HepG2 (cell line): ENCODE results near the gene ZSWIM6. TPM values are rescaled to one million over a fixed set of nuclear protein-coding genes. Genes with fewer than 3 reads are reported as not detected.

Experiments used
- ATAC-seq: fragments of 200-7000 bp; cut with Tn5 transposase; 3 replicates; pipeline ENCODE4 v1.9.1; 2020; ENCODE audit warnings: mild to moderate bottlenecking, moderate library complexity
- BruUV-seq: library from RNA; stranded (reverse); fragments of 400-500 nt; replicated peaks from 2 replicates; lab custom pipeline; 2021; lab: Mats Ljungman, UMichigan
- CTCF ChIA-PET: fragments of 300-600 bp; formaldehyde crosslinking; extraction: SDS; loops from one replicate; lab custom pipeline; 2021; ENCODE audit warnings: low total read pairs, inconsistent platforms, low intra/inter-chr PET ratio; lab: Yijun Ruan, JAX
- POLR2A ChIA-PET: fragments of 350-600 bp; sonication (Branson Sonifier 250); formaldehyde crosslinking; loops from one replicate; lab custom pipeline; 2020; ENCODE audit warnings: antibody characterized with exemption, inconsistent platforms; lab: Yijun Ruan, JAX
- DNase-seq: peaks from one replicate; pipeline ENCODE4 v3.0.0-alpha.2; 2015; ENCODE audit warnings: low spot score
- FAIRE-seq: peaks from 3 replicates; lab custom pipeline; 2011; peaks lifted over from hg19 to GRCh38; lab: Jason Lieb, UNC
- H2AFZ ChIP-seq: one replicate; pipeline ENCODE4 v1.6.1; 2011; ENCODE audit warnings: low read length, inconsistent platforms
- H3K27ac ChIP-seq: fragments of 300-600 bp; 3 replicates; pipeline ENCODE4 v1.8.0; 2011; ENCODE audit warnings: mixed run types, mild to moderate bottlenecking, mixed read lengths, low read length, inconsistent platforms; ENCODE audit not compliant: insufficient read depth; ENCODE audit errors: extremely low read length
- H3K27me3 ChIP-seq, 2 experiments: fragments of 200-600 bp in 1 of 2; 2 replicates in 1 of 2; 3 replicates in 1 of 2; pipeline versions ENCODE4 v1.6.0 to v1.8.0; 2011; ENCODE audit warnings: low read length in 2 of 2, mild to moderate bottlenecking in 2 of 2, moderate library complexity in 2 of 2, inconsistent platforms in 1 of 2; ENCODE audit not compliant: insufficient read depth in 2 of 2, control insufficient read depth in 1 of 2
- H3K36me3 ChIP-seq, 2 experiments: fragments of 200-600 bp in 1 of 2; replicated peaks in 1 of 2; 2 replicates in 1 of 2; 3 replicates in 1 of 2; pipeline versions ENCODE4 v1.5.1 to v1.8.0; 2011; ENCODE audit warnings: low read length in 2 of 2, inconsistent platforms in 1 of 2; ENCODE audit not compliant: insufficient read depth in 2 of 2, control insufficient read depth in 1 of 2
- H3K4me1 ChIP-seq: 2 replicates; pipeline ENCODE4 v1.5.1; 2012; ENCODE audit warnings: low read length, inconsistent platforms; ENCODE audit not compliant: insufficient read depth
- H3K4me2 ChIP-seq: 2 replicates; pipeline ENCODE4 v1.6.0; 2011; ENCODE audit warnings: low read depth, low read length, inconsistent platforms
- H3K4me3 ChIP-seq, 3 experiments: fragments of 200-600 bp in 1 of 3; sonication (generic), shearing (Covaris generic) in 1 of 3; replicated peaks in 1 of 3; 2 replicates each; pipeline ENCODE4 v1.5.1; 2011 to 2016; ENCODE audit warnings: low read length in 3 of 3, inconsistent platforms in 2 of 3, low read depth in 2 of 3, mild to moderate bottlenecking in 2 of 3, control low read depth in 1 of 3, mixed read lengths in 1 of 3; ENCODE audit not compliant: insufficient read depth in 1 of 3
- H3K79me2 ChIP-seq: one replicate; pipeline ENCODE4 v1.6.1; 2011; ENCODE audit warnings: low read length, inconsistent platforms; ENCODE audit not compliant: insufficient read depth
- H3K9ac ChIP-seq: 2 replicates; pipeline ENCODE4 v1.6.0; 2011; ENCODE audit warnings: mild to moderate bottlenecking, low read depth, low read length, inconsistent platforms; ENCODE audit not compliant: insufficient read depth
- H3K9me3 ChIP-seq: 2 replicates; pipeline ENCODE4 v1.5.1; 2012; ENCODE audit warnings: mild to moderate bottlenecking, low read length
- H4K20me1 ChIP-seq: 2 replicates; pipeline ENCODE4 v1.6.0; 2011; ENCODE audit warnings: inconsistent platforms, mild to moderate bottlenecking, low read length, moderate library complexity; ENCODE audit not compliant: insufficient read depth
- CBFB ChIP-seq: sonication (generic); formaldehyde crosslinking; IDR thresholded peaks from 2 replicates; pipeline ENCODE4 v1.4.0; 2020; ENCODE audit warnings: missing genetic modification reagents
- DNMT3B ChIP-seq: conservative IDR thresholded peaks from 2 replicates; pipeline ENCODE4 v1.6.1; 2016; ENCODE audit warnings: missing biosample characterization, control low read depth
- FOXK2 ChIP-seq: fragments of 450-650 bp; IDR thresholded peaks from 2 replicates; pipeline ENCODE4 v1.6.1; 2016
- GLI4 ChIP-seq: sonication (generic); formaldehyde crosslinking; IDR thresholded peaks from 2 replicates; pipeline ENCODE4 v1.5.1; 2020; ENCODE audit warnings: missing genetic modification reagents, mild to moderate bottlenecking, moderate library complexity, borderline replicate concordance
- KDM1A ChIP-seq: IDR thresholded peaks from 2 replicates; pipeline ENCODE4 v1.6.1; 2016; ENCODE audit warnings: missing compliant biosample characterization
- NR2C2 ChIP-seq: sonication (generic); formaldehyde crosslinking; IDR thresholded peaks from 2 replicates; pipeline ENCODE4 v1.4.0; 2020; ENCODE audit warnings: missing genetic modification reagents, mild to moderate bottlenecking, moderate library complexity, borderline replicate concordance
- PHF20 ChIP-seq: sonication (generic); formaldehyde crosslinking; IDR thresholded peaks from 2 replicates; pipeline ENCODE4 v1.5.0; 2020; ENCODE audit warnings: mild to moderate bottlenecking, missing genetic modification reagents
- RNF2 ChIP-seq: fragments of 450-650 bp; conservative IDR thresholded peaks from 2 replicates; pipeline ENCODE4 v1.6.1; 2016; ENCODE audit warnings: low read depth
- SOX13 ChIP-seq, 3 experiments: fragments of 450-650 bp in 1 of 3; sonication (generic) in 1 of 3; formaldehyde crosslinking in 1 of 3; IDR thresholded peaks in 2 of 3; conservative IDR thresholded peaks in 1 of 3; 2 replicates each; pipeline versions ENCODE4 v1.5.0 to v1.6.1; 2016 to 2020; ENCODE audit warnings: antibody characterized with exemption in 1 of 3, mild to moderate bottlenecking in 1 of 3, missing compliant biosample characterization in 1 of 3, missing genetic modification reagents in 1 of 3, moderate library complexity in 1 of 3
- ZMYM4 ChIP-seq: sonication (generic); formaldehyde crosslinking; IDR thresholded peaks from 2 replicates; pipeline ENCODE4 v1.8.1; 2023; ENCODE audit warnings: mild to moderate bottlenecking, missing genetic modification reagents
- ZNF790 ChIP-seq: sonication (generic); formaldehyde crosslinking; IDR thresholded peaks from 2 replicates; pipeline ENCODE4 v1.8.0; 2022; ENCODE audit warnings: missing genetic modification reagents, mild to moderate bottlenecking, borderline replicate concordance
- ZSCAN25 ChIP-seq: sonication (generic); formaldehyde crosslinking; IDR thresholded peaks from 2 replicates; pipeline ENCODE4 v1.8.0; 2022; ENCODE audit warnings: mild to moderate bottlenecking, missing genetic modification reagents
- WGBS: methylation state at CpG from one replicate; pipeline ENCODE4 v1.1.6; 2017; ENCODE audit warnings: low lambda C conversion rate; 5-methylcytosine and 5-hydroxymethylcytosine counted together
- in situ Hi-C: cut with HindIII; loops from 2 replicates; pipeline ENCODE4 v1.10.0; 2017; ENCODE audit warnings: low pct_unique_long_range_greater_than_20kb; ENCODE audit not compliant: extremely low pct_ligation_motif_present
- intact Hi-C: fragments of 100-400 bp; cut with micrococcal nuclease; formaldehyde crosslinking; loops from one replicate; pipeline ENCODE4 v1.10.0; 2022; ENCODE audit not compliant: unreplicated experiment
- polyA plus RNA-seq, 8 experiments: library from polyadenylated mRNA; depleted of rRNA in 3 of 8; stranded (reverse) in 7 of 8; unstranded in 1 of 8; fragments of >200 nt; fragmentation: Illumina TruSeq in 4 of 8; extraction: Trizol in 4 of 8; gene quantifications; 2 replicates each; pipeline versions ENCODE4 v1.2.1 to v1.2.3, GENCODE V29; 2011 to 2016; ENCODE audit warnings: low read depth in 4 of 8, missing spikeins in 1 of 8, mixed read lengths in 1 of 8; ENCODE audit not compliant: insufficient read depth in 1 of 8
- total RNA-seq, 5 experiments: library from RNA; depleted of rRNA; stranded (reverse); fragments of >200 nt; fragmentation: Illumina TruSeq; extraction: Trizol; gene quantifications; 2 replicates each; pipeline ENCODE4 v1.2.3, GENCODE V29; 2016; ENCODE audit warnings: low read depth in 1 of 5
- TF ChIP-seq, protein P1 (sequence below): sonication (generic); formaldehyde crosslinking; IDR thresholded peaks from 2 replicates; pipeline ENCODE4 v1.4.0; 2020; ENCODE audit warnings: missing genetic modification reagents
- TF ChIP-seq, protein P2 (sequence below): sonication (generic); formaldehyde crosslinking; IDR thresholded peaks from 2 replicates; pipeline ENCODE4 v1.4.0; 2020; ENCODE audit warnings: missing genetic modification reagents
- TF ChIP-seq, protein P3 (sequence below): sonication (generic); formaldehyde crosslinking; IDR thresholded peaks from 2 replicates; pipeline ENCODE4 v1.5.0; 2020; ENCODE audit warnings: missing genetic modification reagents

Gene ZSWIM6
- total and polyA plus RNA-seq, 2 of the 13 experiments (the other 11 are each of a cell fraction or from before 2014, with no cell fraction given): 0.82 to 1.9 TPM

DNA sequence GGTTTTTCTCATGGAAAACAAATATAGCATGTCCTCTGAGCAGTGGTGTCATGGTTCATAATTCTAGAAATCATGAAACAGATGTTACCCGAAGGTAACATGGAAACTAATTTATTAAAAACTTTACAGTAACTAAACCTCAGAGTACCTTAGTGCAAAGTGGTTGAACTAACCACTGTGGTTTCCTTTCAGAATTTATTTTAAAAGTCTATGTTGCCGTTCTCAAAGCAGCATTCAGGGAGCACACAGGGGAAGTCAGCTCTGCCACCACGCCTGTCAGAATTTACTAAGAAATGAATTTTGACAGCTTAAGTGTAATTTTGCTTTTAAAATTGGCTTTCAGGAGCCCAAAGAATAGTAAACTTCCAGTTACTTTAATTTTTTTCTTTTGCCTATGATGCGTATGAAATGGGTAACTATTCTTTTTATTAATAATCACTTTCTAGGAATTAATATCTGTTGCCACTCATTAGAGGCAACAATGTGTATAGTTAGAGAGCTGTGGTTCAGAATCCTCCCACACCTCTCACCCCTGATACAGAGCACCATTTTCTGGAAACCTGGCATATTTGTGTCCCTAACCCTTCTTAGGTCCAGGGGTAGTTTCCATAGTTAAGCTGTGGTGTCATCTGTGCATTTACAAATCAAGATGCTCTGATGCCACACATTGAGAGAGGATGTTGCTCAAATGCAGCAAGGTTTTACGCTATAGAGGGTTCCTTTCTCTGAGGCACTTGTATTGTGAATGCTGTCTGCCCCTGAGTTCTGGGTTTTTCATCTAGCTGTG, 202.6 kb downstream of the ZSWIM6 start:
- Histone ChIP-seq H3K4me1 (no peaks in the 10 kb centered on the region), H3K27ac (no peak overlapping the region), H3K36me3 (0 out of 5 replicates have a peak, but pooled peaks cover 0 to 4% of the 10 kb centered on the region in 2 experiments), H3K27me3 (no peaks in the 10 kb centered on the region), H4K20me1 (no peaks in the 10 kb centered on the region), H3K79me2 (no peaks in the 10 kb centered on the region), H3K9ac (no peak overlapping the region), H3K4me3 (no peak overlapping the region), H2AFZ (no peak overlapping the region), H3K4me2 (no peak overlapping the region), H3K9me3 (no peaks in the 10 kb centered on the region)
- FAIRE-seq (no peak), DNase-seq (no peak), ATAC-seq (no peak)
- in situ Hi-C loops: no loop called here
- CTCF ChIA-PET: no interaction called here
- POLR2A ChIA-PET: no interaction called here
- no TSS peak for BruUV-seq
- 52% methylated on average over 5 of the region's 5 CpGs for WGBS
- intact Hi-C loops: no loop called here
- no peak for TF ChIP-seq ZNF790
- TF ChIP-seq, protein P1, sequence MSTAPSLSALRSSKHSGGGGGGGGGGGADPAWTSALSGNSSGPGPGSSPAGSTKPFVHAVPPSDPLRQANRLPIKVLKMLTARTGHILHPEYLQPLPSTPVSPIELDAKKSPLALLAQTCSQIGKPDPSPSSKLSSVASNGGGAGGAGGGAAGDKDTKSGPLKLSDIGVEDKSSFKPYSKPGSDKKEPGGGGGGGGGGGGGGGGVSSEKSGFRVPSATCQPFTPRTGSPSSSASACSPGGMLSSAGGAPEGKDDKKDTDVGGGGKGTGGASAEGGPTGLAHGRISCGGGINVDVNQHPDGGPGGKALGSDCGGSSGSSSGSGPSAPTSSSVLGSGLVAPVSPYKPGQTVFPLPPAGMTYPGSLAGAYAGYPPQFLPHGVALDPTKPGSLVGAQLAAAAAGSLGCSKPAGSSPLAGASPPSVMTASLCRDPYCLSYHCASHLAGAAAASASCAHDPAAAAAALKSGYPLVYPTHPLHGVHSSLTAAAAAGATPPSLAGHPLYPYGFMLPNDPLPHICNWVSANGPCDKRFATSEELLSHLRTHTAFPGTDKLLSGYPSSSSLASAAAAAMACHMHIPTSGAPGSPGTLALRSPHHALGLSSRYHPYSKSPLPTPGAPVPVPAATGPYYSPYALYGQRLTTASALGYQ (CRISPR knock-in tag): no peak
- no peak for TF ChIP-seq ZMYM4 (CRISPR knock-in tag)
- no peak for TF ChIP-seq SOX13 (IDR thresholded peaks at IDR 0.05)
- no peak for TF ChIP-seq SOX13 (CRISPR knock-in tag; conservative IDR thresholded peaks at IDR 0.05 in 1 of 2, IDR thresholded peaks at IDR 0.05 in 1 of 2)
- TF ChIP-seq, protein P2, sequence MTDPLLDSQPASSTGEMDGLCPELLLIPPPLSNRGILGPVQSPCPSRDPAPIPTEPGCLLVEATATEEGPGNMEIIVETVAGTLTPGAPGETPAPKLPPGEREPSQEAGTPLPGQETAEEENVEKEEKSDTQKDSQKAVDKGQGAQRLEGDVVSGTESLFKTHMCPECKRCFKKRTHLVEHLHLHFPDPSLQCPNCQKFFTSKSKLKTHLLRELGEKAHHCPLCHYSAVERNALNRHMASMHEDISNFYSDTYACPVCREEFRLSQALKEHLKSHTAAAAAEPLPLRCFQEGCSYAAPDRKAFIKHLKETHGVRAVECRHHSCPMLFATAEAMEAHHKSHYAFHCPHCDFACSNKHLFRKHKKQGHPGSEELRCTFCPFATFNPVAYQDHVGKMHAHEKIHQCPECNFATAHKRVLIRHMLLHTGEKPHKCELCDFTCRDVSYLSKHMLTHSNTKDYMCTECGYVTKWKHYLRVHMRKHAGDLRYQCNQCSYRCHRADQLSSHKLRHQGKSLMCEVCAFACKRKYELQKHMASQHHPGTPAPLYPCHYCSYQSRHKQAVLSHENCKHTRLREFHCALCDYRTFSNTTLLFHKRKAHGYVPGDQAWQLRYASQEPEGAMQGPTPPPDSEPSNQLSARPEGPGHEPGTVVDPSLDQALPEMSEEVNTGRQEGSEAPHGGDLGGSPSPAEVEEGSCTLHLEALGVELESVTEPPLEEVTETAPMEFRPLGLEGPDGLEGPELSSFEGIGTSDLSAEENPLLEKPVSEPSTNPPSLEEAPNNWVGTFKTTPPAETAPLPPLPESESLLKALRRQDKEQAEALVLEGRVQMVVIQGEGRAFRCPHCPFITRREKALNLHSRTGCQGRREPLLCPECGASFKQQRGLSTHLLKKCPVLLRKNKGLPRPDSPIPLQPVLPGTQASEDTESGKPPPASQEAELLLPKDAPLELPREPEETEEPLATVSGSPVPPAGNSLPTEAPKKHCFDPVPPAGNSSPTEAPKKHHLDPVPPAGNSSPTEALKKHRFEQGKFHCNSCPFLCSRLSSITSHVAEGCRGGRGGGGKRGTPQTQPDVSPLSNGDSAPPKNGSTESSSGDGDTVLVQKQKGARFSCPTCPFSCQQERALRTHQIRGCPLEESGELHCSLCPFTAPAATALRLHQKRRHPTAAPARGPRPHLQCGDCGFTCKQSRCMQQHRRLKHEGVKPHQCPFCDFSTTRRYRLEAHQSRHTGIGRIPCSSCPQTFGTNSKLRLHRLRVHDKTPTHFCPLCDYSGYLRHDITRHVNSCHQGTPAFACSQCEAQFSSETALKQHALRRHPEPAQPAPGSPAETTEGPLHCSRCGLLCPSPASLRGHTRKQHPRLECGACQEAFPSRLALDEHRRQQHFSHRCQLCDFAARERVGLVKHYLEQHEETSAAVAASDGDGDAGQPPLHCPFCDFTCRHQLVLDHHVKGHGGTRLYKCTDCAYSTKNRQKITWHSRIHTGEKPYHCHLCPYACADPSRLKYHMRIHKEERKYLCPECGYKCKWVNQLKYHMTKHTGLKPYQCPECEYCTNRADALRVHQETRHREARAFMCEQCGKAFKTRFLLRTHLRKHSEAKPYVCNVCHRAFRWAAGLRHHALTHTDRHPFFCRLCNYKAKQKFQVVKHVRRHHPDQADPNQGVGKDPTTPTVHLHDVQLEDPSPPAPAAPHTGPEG: no peak
- TF ChIP-seq, protein P3, sequence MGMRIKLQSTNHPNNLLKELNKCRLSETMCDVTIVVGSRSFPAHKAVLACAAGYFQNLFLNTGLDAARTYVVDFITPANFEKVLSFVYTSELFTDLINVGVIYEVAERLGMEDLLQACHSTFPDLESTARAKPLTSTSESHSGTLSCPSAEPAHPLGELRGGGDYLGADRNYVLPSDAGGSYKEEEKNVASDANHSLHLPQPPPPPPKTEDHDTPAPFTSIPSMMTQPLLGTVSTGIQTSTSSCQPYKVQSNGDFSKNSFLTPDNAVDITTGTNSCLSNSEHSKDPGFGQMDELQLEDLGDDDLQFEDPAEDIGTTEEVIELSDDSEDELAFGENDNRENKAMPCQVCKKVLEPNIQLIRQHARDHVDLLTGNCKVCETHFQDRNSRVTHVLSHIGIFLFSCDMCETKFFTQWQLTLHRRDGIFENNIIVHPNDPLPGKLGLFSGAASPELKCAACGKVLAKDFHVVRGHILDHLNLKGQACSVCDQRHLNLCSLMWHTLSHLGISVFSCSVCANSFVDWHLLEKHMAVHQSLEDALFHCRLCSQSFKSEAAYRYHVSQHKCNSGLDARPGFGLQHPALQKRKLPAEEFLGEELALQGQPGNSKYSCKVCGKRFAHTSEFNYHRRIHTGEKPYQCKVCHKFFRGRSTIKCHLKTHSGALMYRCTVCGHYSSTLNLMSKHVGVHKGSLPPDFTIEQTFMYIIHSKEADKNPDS: no peak
- TF ChIP-seq PHF20 (CRISPR knock-in tag): no peak
- no peak for TF ChIP-seq RNF2
- TF ChIP-seq CBFB (CRISPR knock-in tag): no peak
- no peak for TF ChIP-seq FOXK2
- no peak for TF ChIP-seq DNMT3B (CRISPR knock-in tag)
- no peak for TF ChIP-seq KDM1A (CRISPR knock-in tag)
- TF ChIP-seq ZSCAN25 (CRISPR knock-in tag): no peak
- TF ChIP-seq NR2C2: no peak
- TF ChIP-seq GLI4 (CRISPR knock-in tag): no peak
